Common myeloid progenitor, CD34-positive (primary cell): Measurements from ENCODE around the gene ZNF487.
"Not testable (repeated sequence)": the region's sequence is repeated elsewhere in the genome, so short reads cannot be mapped to it uniquely, and the experiment has no call there.

Experiments
- CTCF ChIA-PET: fragments of 350-600 bp; sonication (Branson Sonifier 250); formaldehyde crosslinking; loops from one replicate; lab custom pipeline; 2021; ENCODE audit warnings: antibody characterized with exemption; lab: Charles Lee
- POLR2A ChIA-PET: fragments of 350-600 bp; sonication (Branson Sonifier 250); formaldehyde crosslinking; loops from one replicate; lab custom pipeline; 2021; ENCODE audit warnings: antibody characterized with exemption; lab: Charles Lee
- DNase-seq, 3 donors: peaks; one replicate each; pipeline versions ENCODE4 v3.0.0 to v3.0.0-alpha.2; 2013
- H3K27ac ChIP-seq, 2 experiments: 1 replicate in 1 of 2; 2 replicates in 1 of 2; pipeline ENCODE4 v1.7.0; 2013; ENCODE audit warnings: inconsistent platforms in 2 of 2, low read length in 2 of 2, mild to moderate bottlenecking in 2 of 2, low read depth in 1 of 2, moderate library complexity in 1 of 2; ENCODE audit not compliant: severe bottlenecking in 2 of 2, insufficient read depth in 1 of 2, poor library complexity in 1 of 2
- H3K27me3 ChIP-seq, 5 experiments: replicated peaks in 2 of 5; 1 replicate in 3 of 5; 2 replicates in 2 of 5; pipeline versions ENCODE4 v1.6.1 to v1.7.0; 2013; ENCODE audit warnings: low read length in 4 of 5, mild to moderate bottlenecking in 2 of 5, moderate library complexity in 2 of 5, inconsistent platforms in 1 of 5; ENCODE audit not compliant: insufficient read depth in 5 of 5, control insufficient read depth in 4 of 5
- H3K36me3 ChIP-seq, 4 experiments: 1 replicate in 2 of 4; 2 replicates in 2 of 4; pipeline versions ENCODE4 v1.6.1 to v1.7.0; 2013; ENCODE audit warnings: low read length in 3 of 4, control low read depth in 1 of 4, mild to moderate bottlenecking in 1 of 4; ENCODE audit not compliant: control insufficient read depth in 4 of 4, insufficient read depth in 4 of 4
- H3K4me1 ChIP-seq, 4 experiments: 1 replicate in 3 of 4; 2 replicates in 1 of 4; pipeline versions ENCODE4 v1.6.1 to v1.7.1; 2013; ENCODE audit warnings: low read length in 3 of 4, mild to moderate bottlenecking in 3 of 4, control low read depth in 1 of 4, inconsistent platforms in 1 of 4, moderate library complexity in 1 of 4; ENCODE audit not compliant: control insufficient read depth in 4 of 4, insufficient read depth in 4 of 4; ENCODE audit errors: control extremely low read depth in 1 of 4
- H3K4me3 ChIP-seq, 7 experiments: 1 replicate in 4 of 7; 2 replicates in 3 of 7; pipeline versions ENCODE4 v1.5.1 to v1.7.0; 2013; ENCODE audit warnings: mild to moderate bottlenecking in 7 of 7, low read length in 6 of 7, moderate library complexity in 6 of 7, inconsistent platforms in 2 of 7, low read depth in 2 of 7, control low read depth in 1 of 7; ENCODE audit not compliant: insufficient read depth in 4 of 7, control insufficient read depth in 1 of 7; ENCODE audit errors: extremely low read depth in 1 of 7
- H3K9me3 ChIP-seq, 5 experiments: 1 replicate in 4 of 5; 2 replicates in 1 of 5; pipeline versions ENCODE4 v1.6.1 to v1.7.1; 2013; ENCODE audit warnings: low read length in 4 of 5, mild to moderate bottlenecking in 2 of 5, inconsistent platforms in 1 of 5, low read depth in 1 of 5, moderate library complexity in 1 of 5; ENCODE audit not compliant: control insufficient read depth in 4 of 5, insufficient read depth in 2 of 5; ENCODE audit errors: control extremely low read depth in 1 of 5
- WGBS: methylation state at CpG from one replicate; pipeline ENCODE4 v1.1.5; 2013; ENCODE audit not compliant: insufficient coverage; 5-methylcytosine and 5-hydroxymethylcytosine counted together

Gene ZNF487

GRCh38 chr10:43392748-43393147 lies 44.2 kb upstream of the ZNF487 start:
- H3K4me3 ChIP-seq, result no peak overlapping the region
- H3K27me3 ChIP-seq, result no peaks in the 10 kb centered on the region
- CTCF ChIA-PET, result interaction anchor here (1.2 to 3.3 kb wide), 2 partner anchors 66 to 71 kb away, joined by 4 to 13 read pairs; no protein-coding TSS in a partner anchor
- no peak for DNase-seq
- peaks cover 6 to 76% (median 56%) of the 10 kb centered on the region in 4 experiments for H3K36me3 ChIP-seq
- 100% methylated on average over 2 of the region's 3 CpGs for WGBS
- peak overlapping the region in 1 of 2 experiments; percentile 56 for H3K27ac ChIP-seq
- POLR2A ChIA-PET, result interaction anchor here (0.6 kb wide), 1 partner anchor 19 kb away, joined by 3 read pairs; no protein-coding TSS in a partner anchor
- H3K9me3 ChIP-seq, result no peaks in the 10 kb centered on the region
- peaks cover 12 to 33% (median 30%) of the 10 kb centered on the region in 4 experiments for H3K4me1 ChIP-seq

- H3K4me3 ChIP-seq, H3K27me3 ChIP-seq, H3K9me3 ChIP-seq, DNase-seq: not testable (repeated sequence)
- Histone ChIP-seq H3K36me3 (peaks cover 6 to 71% (median 51%) of the 10 kb centered on the region in 4 experiments), H3K4me1 (peaks cover 13 to 38% (median 35%) of the 10 kb centered on the region in 4 experiments), H3K27ac (peak overlapping the region in 1 of 2 experiments; percentile 56)
- WGBS, result 92% methylated on average over 11 of the region's 11 CpGs
- POLR2A ChIA-PET, result interaction anchor here (0.6 kb wide), 1 partner anchor 20 kb away, joined by 3 read pairs; no protein-coding TSS in a partner anchor
- CTCF ChIA-PET, result interaction anchor here (1.6 kb wide), 2 partner anchors 14 to 27 kb away, joined by 4 to 9 read pairs; no protein-coding TSS in a partner anchor
These were observed 43.7 kb upstream of the ZNF487 start for GRCh38 chr10:43393186-43393585.

GRCh38 chr10:43393606-43394360 lies 43.1 kb upstream of the ZNF487 start:
- 92% methylated on average over 3 of the region's 3 CpGs for WGBS
- peaks cover 2 to 68% (median 48%) of the 10 kb centered on the region in 4 experiments for H3K36me3 ChIP-seq
- peak overlapping the region in 1 of 2 experiments; percentile 83 for H3K27ac ChIP-seq
- H3K4me1 ChIP-seq, result peaks cover 13 to 44% (median 41%) of the 10 kb centered on the region in 4 experiments
- CTCF ChIA-PET, result interaction anchor here (1.2 to 1.6 kb wide), 4 partner anchors 10 to 46 kb away, joined by 3 to 9 read pairs (median 4); no protein-coding TSS in a partner anchor
- DNase-seq, result no peak
- POLR2A ChIA-PET, result interaction anchor here (0.5 to 0.7 kb wide), 3 partner anchors 20 to 217 kb away, joined by 3 read pairs; no protein-coding TSS in a partner anchor
- no peaks in the 10 kb centered on the region for H3K9me3 ChIP-seq
- no peak overlapping the region for H3K4me3 ChIP-seq
- no peaks in the 10 kb centered on the region for H3K27me3 ChIP-seq

GRCh38 chr10:43394868-43395267 lies 42.0 kb upstream of the ZNF487 start:
- CTCF ChIA-PET, result interaction anchor here (0.6 to 1.6 kb wide), 7 partner anchors 9 to 47 kb away, joined by 3 to 9 read pairs (median 3); no protein-coding TSS in a partner anchor
- POLR2A ChIA-PET, result interaction anchor here (0.7 to 1.8 kb wide), 2 partner anchors 13 to 67 kb away, joined by 3 to 4 read pairs; no protein-coding TSS in a partner anchor
- 97% methylated on average over 4 of the region's 6 CpGs for WGBS
- Histone ChIP-seq H3K27ac (peak overlapping the region in 1 of 2 experiments; percentile 83), H3K4me3 (peak overlapping the region in 1 of 7 experiments; percentile 77), H3K36me3 (peaks cover 2 to 69% (median 46%) of the 10 kb centered on the region in 4 experiments), H3K4me1 (peaks cover 15 to 54% (median 50%) of the 10 kb centered on the region in 4 experiments), H3K27me3 (no peaks in the 10 kb centered on the region), H3K9me3 (no peaks in the 10 kb centered on the region)
- DNase-seq, result no peak

GRCh38 chr10:43395571-43396060 lies 41.3 kb upstream of the ZNF487 start:
- Histone ChIP-seq H3K4me3 (peak overlapping the region in 5 of 7 experiments; percentile 9 to 80 (median 77)), H3K36me3 (peaks cover 2 to 67% (median 39%) of the 10 kb centered on the region in 4 experiments), H3K27me3 (no peaks in the 10 kb centered on the region), H3K4me1 (peaks cover 15 to 60% (median 55%) of the 10 kb centered on the region in 4 experiments), H3K27ac (peak overlapping the region in 1 of 2 experiments; percentile 83), H3K9me3 (no peaks in the 10 kb centered on the region)
- ChIA-PET CTCF (interaction anchor here (0.5 to 1.5 kb wide), 5 partner anchors 12 to 48 kb away, joined by 3 to 6 read pairs (median 3); no protein-coding TSS in a partner anchor), POLR2A (interaction anchor here (0.5 to 1.8 kb wide), 4 partner anchors 12 to 54 kb away, joined by 4 to 6 read pairs (median 4); no protein-coding TSS in a partner anchor)
- 97% methylated on average over 3 of the region's 18 CpGs for WGBS
- DNase-seq, result peak in 1 of 3 donors; percentile 44

- no peaks in the 10 kb centered on the region for H3K9me3 ChIP-seq
- peaks cover 17 to 66% (median 57%) of the 10 kb centered on the region in 4 experiments for H3K4me1 ChIP-seq
- H3K4me3 ChIP-seq, result peak overlapping the region; percentile 9 to 80 (median 74)
- 26% methylated on average over 38 of the region's 71 CpGs for WGBS
- ChIA-PET POLR2A (interaction anchor here (0.5 to 1.8 kb wide), 7 partner anchors 11 to 53 kb away, joined by 3 to 6 read pairs (median 4); partner anchors contain the start of gene ZNF487), CTCF (interaction anchor here (0.5 to 1.5 kb wide), 4 partner anchors 11 to 40 kb away, joined by 3 to 6 read pairs (median 3); no protein-coding TSS in a partner anchor)
- peaks cover 0 to 65% (median 35%) of the 10 kb centered on the region in 4 experiments for H3K36me3 ChIP-seq
- peak overlapping the region in 1 of 2 experiments; percentile 84 for H3K27ac ChIP-seq
- peak; percentile 19 to 63 (median 54) for DNase-seq
- H3K27me3 ChIP-seq, result no peaks in the 10 kb centered on the region
These were observed 40.6 kb upstream of the ZNF487 start for GRCh38 chr10:43396061-43396927.
